Brain pericyte (primary cell): ENCODE results near the gene RPP30.

Experiments used
- DNase-seq: peaks from one replicate; pipeline ENCODE4 v3.0.0-alpha.2; 2012; ENCODE audit warnings: low read depth, low spot score

RPP30 gene

DNA sequence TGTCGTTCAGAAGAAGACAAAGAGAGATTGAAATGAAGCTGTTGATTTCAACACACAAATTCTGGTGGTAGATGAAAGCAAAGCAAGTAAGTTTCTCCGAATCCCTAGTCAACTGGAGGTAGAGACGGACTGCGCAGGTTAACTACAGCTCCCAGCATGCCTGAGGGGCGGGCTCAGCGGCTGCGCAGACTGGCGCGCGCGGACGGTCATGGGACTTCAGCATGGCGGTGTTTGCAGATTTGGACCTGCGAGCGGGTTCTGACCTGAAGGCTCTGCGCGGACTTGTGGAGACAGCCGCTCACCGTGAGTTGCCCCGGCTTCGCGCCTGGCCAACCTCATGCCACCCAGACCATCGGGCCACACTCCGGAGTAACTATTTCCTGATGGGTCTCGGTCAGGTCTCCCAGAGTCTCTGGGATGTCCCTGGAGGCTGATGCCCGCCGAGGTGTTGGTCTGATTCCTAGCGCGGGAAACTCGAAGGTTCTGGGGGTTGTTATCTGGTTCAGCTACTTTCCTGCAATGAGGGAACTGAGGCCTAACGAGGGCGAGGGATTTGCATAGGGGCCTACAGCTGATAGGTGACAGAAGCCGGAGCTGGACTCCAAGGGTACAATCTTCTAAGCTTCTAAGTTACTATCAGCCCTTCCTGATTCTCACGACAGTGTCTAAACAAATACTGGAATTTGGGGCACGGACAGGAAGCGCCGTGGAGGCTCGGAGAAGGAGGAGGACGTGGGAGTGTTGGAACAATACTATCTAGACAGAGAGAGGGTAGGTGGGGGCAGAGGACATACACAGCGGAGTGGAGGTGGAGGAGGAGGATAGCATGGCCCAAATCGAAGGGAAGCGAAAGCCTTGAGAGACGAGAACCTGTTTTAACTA, at the start of gene RPP30:
TSS of gene RPP30 (plus strand) at position 209 of the 882 bp plus-strand sequence. CDS start at position 222, 13 bp downstream.
- DNase-seq, result peak; percentile 66

- no peak for DNase-seq
Observed at GRCh38 chr10:90822508-90822907, 49.3 kb upstream of the RPP30 start.

DNA sequence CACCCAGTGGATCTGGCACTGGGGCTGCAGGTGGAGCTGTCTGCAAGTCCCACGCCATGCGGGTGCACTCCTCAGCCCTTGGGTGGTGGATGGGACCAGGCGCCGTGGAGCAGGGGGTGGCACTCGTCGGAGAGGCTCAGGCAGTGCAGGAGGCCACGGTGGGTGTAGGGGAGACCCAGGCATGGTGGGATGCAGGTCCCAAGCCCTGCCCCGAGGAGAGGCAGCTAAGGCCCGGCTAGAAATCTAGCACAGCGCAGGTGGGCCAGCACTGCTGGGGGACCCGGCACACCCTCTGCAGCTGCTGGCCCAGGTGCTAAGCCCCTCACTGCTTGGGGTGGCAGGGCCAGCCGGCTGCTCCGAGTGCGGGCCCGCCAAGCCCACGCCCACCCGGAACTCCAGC, 39.7 kb upstream of the RPP30 start:
- no peak for DNase-seq

DNA sequence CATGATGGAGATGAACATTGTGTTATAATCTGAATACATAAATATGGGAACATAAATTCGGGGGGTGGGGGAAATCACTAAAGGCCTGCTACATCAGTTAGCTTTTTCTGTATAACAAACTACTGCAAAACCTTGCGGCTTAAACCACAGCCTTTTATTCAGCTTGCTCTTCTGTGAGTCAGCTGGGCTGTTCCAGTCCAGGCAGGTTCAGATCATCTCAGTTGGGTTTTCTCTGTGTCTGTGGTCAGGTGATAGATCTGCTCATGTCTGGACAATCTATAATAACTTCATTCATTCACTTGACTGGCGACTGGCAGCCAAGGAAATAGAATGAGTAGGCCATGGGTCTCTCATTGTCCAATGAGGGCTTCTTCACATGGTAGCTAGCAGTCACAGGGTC, 37.4 kb upstream of the RPP30 start:
- no peak for DNase-seq

DNA sequence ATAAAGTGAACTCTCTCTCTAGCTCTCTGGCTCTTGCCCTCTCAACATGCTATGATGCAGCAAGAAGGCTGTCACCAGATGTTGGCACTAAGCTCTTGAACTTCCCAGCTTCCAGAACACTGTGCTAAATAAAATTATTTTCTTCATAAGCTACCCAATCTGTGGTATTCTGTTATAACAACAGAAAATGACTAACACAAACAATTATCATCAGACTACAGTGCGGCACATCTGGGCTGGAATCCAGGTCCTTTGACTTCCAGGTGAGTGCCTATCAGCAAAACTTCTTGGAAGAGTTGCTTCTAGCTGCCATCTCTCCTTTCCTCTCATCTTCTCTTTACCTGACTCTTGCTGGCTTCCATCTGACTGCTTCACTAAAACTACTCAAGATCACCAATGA, 34.3 kb upstream of the RPP30 start:
- no peak for DNase-seq

DNA sequence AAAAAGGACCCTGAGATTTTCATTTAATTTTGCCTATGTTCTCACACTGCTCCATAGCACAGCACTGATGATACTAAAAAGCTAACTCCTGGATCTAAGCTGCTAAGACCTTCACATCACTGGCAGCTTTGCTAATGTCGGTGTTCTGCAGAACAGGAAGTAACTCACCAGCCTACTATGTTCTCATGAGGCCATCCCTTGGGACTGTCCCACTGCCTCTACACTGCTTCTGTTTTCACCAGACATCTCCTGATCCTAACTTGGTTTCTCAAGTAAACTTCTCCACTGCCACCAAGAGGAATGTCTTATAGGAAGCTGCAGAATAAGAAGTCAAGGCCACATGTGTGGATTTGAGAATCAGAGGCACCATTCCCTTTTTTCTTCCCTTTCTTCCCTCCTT, 29.0 kb upstream of the RPP30 start:
- no peak for DNase-seq

DNA sequence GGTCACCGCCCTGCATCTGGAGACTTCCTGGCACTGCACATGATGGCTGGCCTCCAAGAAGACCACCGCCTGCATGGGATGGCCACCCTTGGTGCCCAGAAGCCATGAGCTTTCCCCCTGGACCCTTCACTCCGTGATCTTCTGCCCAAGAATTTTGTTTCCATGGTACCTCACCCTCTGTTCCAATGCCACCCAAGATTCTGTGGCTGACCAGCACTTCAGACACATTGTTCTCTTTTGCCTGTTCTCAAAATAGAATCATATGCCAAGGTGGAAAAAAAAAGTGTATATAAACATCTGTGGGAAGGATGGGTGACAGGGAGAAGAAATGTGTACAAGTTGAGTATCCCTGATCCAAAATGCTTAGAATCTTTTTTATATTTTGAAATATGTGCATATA, 26.0 kb upstream of the RPP30 start:
- no peak for DNase-seq

DNA sequence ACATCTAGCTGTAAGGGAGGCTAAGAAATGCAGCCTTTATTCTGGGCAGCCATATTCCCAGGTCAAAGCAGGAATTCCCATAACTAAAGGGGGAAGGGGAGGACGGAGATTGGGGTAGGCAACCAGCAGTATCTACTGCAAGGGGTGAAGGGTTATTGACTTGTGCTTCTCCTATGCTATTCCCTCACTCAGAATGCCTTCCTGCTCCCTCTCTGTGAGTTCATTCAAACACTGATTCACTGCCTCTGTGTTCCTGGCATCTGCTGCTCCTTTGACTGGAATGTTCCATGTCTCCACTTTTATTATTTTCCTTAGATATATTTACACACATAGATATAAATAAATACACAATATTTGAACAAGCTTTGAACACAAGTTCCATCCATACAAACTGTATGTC, 25.0 kb upstream of the RPP30 start:
- no peak for DNase-seq

GRCh38 chr10:90847436-90847835, 24.3 kb upstream of the RPP30 start:
- no peak for DNase-seq

GRCh38 chr10:90849956-90850749, 21.6 kb upstream of the RPP30 start:
- no peak for DNase-seq

GRCh38 chr10:90855126-90855525, 16.6 kb upstream of the RPP30 start:
- DNase-seq, result no peak

GRCh38 chr10:90856261-90856660, 15.5 kb upstream of the RPP30 start:
- no peak for DNase-seq

- no peak for DNase-seq
Observed at GRCh38 chr10:90856964-90857634, 14.7 kb upstream of the RPP30 start.

GRCh38 chr10:90857635-90858460, 13.9 kb upstream of the RPP30 start, which contains the start of gene HTR7:
Gene HTR7, minus strand, starts transcription at chr10:90858039. Its CDS starts 368 bp downstream, at chr10:90857671.
- DNase-seq, result no peak

GRCh38 chr10:90858461-90858968, 13.3 kb upstream of the RPP30 start:
- no peak for DNase-seq

GRCh38 chr10:90859321-90859751, 12.4 kb upstream of the RPP30 start:
- DNase-seq, result no peak

- no peak for DNase-seq
Observed at GRCh38 chr10:90860790-90861189, 11.0 kb upstream of the RPP30 start.

DNA sequence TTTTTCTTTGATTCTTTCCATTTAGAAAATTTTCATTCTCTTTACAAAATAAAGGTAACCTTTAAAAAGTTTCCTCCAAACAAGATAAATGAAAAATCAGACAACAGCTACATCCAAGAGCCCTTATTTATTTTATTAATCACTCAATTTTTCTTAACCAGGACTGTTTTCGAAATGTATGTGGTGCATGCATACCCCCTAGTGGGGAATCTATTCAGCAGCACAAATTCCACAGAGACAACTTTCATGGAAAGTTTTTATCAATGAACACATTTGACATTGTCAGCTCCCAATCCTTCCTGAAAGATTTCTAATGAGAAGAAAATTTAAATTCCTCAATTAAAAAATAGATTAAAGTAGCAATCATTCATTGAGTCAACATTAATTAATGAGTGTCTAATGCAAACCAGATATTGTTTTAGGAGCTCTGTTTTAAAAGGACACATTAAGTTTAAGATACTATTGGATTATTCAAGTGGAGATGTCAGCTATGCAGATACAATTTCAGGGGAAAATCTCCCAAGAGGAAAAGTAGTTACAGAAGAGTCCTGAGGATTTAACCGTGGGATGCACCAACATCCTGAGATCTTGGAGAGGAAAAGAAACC, 8.8 kb upstream of the RPP30 start:
- no peak for DNase-seq

DNA sequence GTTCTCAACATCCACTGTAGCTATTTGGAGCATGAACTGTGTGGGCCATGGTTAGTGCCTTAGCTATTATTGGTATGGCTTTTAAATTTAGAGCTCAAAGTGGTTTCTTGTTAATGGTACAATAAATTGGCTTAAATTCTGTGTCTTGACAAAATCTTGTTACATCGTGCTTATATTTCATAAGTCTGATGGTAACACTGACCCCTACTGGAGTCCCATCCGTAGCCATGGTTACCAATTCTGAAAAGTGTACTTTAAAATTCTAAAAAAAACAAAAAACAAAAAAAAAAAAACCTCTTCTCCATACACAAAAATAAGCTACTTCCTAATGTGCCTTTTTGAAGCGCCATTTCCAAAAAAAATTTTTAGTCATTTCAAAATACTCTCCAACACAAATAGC, 6.4 kb upstream of the RPP30 start:
- DNase-seq, result no peak

DNA sequence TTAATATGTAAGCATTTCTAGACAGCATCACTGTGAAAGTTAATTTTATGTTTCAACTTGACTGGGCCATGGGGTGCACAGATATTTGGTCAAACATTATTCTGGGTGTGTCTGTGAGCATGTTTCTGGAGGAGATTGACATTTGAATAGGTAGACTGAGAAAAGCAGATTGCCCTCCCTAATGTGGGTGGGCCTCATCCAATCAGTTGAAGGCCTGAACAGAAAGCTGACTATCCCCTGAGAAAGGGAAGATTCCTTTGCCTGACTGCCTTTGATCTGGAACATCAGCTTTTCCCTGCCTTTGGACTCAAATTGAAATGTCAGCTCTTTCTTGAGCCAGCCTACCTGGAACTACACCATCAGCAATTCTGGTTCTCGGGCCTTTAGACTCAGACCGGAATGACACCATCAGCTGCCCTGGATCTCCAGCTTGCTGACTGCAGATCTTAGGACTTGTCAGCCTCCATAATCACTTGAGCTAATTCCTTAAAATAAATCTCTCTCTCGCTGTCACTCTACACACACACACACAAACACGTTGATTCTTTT, 5.7 kb upstream of the RPP30 start:
- DNase-seq, result no peak
